Ascending aorta (tissue), 2 donors: ENCODE data around the gene ABLIM2. TPM values are rescaled to one million over a fixed set of nuclear protein-coding genes. Genes with fewer than 3 reads are reported as not detected.

Source experiments
- DNase-seq, 2 donors: peaks; one replicate each; pipeline ENCODE4 v3.0.0-alpha.2; 2019; ENCODE audit warnings: low spot score in 2 of 2
- H3K27ac ChIP-seq, 2 donors: fragments of 200-600 bp; sonication (generic); one replicate each; pipeline ENCODE4 v1.5.1; 2016 to 2017; ENCODE audit warnings: mild to moderate bottlenecking in 1 of 2
- H3K27me3 ChIP-seq: fragments of 200-600 bp; sonication (generic); one replicate; pipeline ENCODE4 v1.5.1; 2017
- H3K36me3 ChIP-seq, 2 donors: fragments of 200-600 bp; sonication (generic); one replicate each; pipeline ENCODE4 v1.5.1; 2016
- H3K4me1 ChIP-seq, 2 donors: fragments of 200-600 bp; sonication (generic); one replicate each; pipeline ENCODE4 v1.5.1; 2016 to 2017; ENCODE audit warnings: mild to moderate bottlenecking in 1 of 2
- H3K4me3 ChIP-seq, 2 donors: fragments of 200-600 bp; sonication (generic); one replicate each; pipeline ENCODE4 v1.5.1; 2016 to 2017; ENCODE audit warnings: mild to moderate bottlenecking in 1 of 2
- H3K9me3 ChIP-seq, 2 donors: fragments of 200-600 bp; sonication (generic); one replicate each; pipeline ENCODE4 v1.5.1; 2016
- intact Hi-C: fragments of 100-400 bp; cut with DNase I; formaldehyde crosslinking; loops from one replicate; pipeline ENCODE4 v1.15.1; 2023
- total RNA-seq: library from RNA; depleted of rRNA; stranded (reverse); fragments of >200 nt; gene quantifications from one replicate; pipeline ENCODE4 v1.1.0, GENCODE V29; 2016
- TF ChIP-seq, protein P1 (sequence below), 3 experiments: fragments of 200-600 bp in 2 of 3; fragments of 450-650 bp in 1 of 3; sonication (generic) in 2 of 3; IDR thresholded peaks; one replicate each; pipeline ENCODE4 v1.5.1; 2016 to 2019; ENCODE audit warnings: antibody characterized with exemption in 3 of 3, mild to moderate bottlenecking in 1 of 3, moderate library complexity in 1 of 3

Gene ABLIM2
- total RNA-seq, 1 donor from 2014 or later = 30.8 TPM

GRCh38 chr4:8180310-8181093 lies 21.9 kb upstream of the ABLIM2 start:
- Histone ChIP-seq H3K27me3 (no peaks in the 10 kb centered on the region), H3K9me3 (no peaks in the 10 kb centered on the region), H3K27ac (no peak overlapping the region), H3K4me1 (no peaks in the 10 kb centered on the region), H3K4me3 (no peak overlapping the region), H3K36me3 (no peaks in the 10 kb centered on the region)
- intact Hi-C loops = no loop called here
- no peak for DNase-seq
- TF ChIP-seq, protein P1, sequence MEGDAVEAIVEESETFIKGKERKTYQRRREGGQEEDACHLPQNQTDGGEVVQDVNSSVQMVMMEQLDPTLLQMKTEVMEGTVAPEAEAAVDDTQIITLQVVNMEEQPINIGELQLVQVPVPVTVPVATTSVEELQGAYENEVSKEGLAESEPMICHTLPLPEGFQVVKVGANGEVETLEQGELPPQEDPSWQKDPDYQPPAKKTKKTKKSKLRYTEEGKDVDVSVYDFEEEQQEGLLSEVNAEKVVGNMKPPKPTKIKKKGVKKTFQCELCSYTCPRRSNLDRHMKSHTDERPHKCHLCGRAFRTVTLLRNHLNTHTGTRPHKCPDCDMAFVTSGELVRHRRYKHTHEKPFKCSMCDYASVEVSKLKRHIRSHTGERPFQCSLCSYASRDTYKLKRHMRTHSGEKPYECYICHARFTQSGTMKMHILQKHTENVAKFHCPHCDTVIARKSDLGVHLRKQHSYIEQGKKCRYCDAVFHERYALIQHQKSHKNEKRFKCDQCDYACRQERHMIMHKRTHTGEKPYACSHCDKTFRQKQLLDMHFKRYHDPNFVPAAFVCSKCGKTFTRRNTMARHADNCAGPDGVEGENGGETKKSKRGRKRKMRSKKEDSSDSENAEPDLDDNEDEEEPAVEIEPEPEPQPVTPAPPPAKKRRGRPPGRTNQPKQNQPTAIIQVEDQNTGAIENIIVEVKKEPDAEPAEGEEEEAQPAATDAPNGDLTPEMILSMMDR (IDR thresholded peaks at IDR 0.05) = no peak

DNA sequence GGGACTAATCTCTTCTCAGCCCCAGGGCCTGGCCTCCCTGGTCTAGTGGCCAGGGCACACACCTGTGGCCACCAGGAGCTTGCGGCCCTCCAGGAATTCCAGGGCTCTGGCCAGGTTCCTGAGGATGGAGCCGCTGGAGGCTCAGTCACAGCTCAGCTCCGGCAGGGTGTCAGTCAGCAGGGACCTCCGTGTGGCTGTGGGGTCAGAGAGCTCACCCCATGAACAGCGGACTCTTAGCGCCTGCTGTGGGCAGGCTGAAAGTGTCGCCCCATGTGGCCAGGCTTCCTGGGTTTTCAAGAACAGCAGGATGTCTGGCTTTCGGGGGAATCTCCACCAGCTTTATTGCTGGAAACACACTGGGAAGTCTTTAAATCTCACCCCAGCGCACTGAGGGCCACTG lies 21.2 kb upstream of the ABLIM2 start:
- Histone ChIP-seq H3K27ac (no peak overlapping the region), H3K9me3 (no peaks in the 10 kb centered on the region), H3K4me3 (no peak overlapping the region), H3K36me3 (no peaks in the 10 kb centered on the region), H3K27me3 (no peaks in the 10 kb centered on the region), H3K4me1 (no peaks in the 10 kb centered on the region)
- TF ChIP-seq, protein P1 (IDR thresholded peaks at IDR 0.05) = no peak
- DNase-seq = no peak
- intact Hi-C loops = no loop called here

DNA sequence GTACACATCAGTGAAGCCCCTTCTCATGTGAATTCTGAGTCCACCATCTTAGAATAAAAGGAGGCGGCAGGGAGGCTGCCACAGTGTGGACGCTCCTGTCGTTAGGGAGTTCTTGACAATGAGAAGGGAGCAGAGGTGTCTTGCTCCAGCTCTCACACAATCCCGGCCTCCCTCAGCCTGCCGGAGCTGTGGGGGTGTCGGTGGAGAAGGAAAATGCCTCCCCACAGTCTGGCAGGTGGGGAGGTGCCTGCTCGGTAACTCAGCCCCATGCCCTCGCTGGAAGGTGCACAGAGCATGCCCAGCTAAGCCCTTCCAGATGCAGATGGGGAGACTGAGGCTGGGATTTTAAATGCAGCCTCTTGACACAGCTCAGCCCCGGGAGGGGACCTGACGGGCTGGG lies 20.5 kb upstream of the ABLIM2 start:
- Histone ChIP-seq H3K9me3 (no peaks in the 10 kb centered on the region), H3K4me1 (no peaks in the 10 kb centered on the region), H3K27ac (no peak overlapping the region), H3K4me3 (no peak overlapping the region), H3K36me3 (no peaks in the 10 kb centered on the region), H3K27me3 (no peaks in the 10 kb centered on the region)
- no peak for DNase-seq
- intact Hi-C loops = no loop called here
- TF ChIP-seq, protein P1 (IDR thresholded peaks at IDR 0.05) = no peak

GRCh38 chr4:8177956-8178355 lies 19.3 kb upstream of the ABLIM2 start:
- H3K27me3 ChIP-seq = no peaks in the 10 kb centered on the region
- no peak for DNase-seq
- no peaks in the 10 kb centered on the region for H3K4me1 ChIP-seq
- no peak overlapping the region for H3K27ac ChIP-seq
- TF ChIP-seq, protein P1 (IDR thresholded peaks at IDR 0.05) = no peak
- no peaks in the 10 kb centered on the region for H3K9me3 ChIP-seq
- H3K4me3 ChIP-seq = no peak overlapping the region
- intact Hi-C loops = no loop called here
- H3K36me3 ChIP-seq = no peaks in the 10 kb centered on the region

- intact Hi-C loops = no loop called here
- H3K36me3 ChIP-seq = no peaks in the 10 kb centered on the region
- no peak for DNase-seq
These were observed 18.9 kb upstream of the ABLIM2 start for GRCh38 chr4:8177552-8177951.

More at GRCh38 chr4:8177552-8177951, 18.9 kb upstream of the ABLIM2 start:
- TF ChIP-seq, protein P1 (IDR thresholded peaks at IDR 0.05) = no peak
- H3K4me1 ChIP-seq = no peaks in the 10 kb centered on the region
- H3K27ac ChIP-seq = no peak overlapping the region
- no peaks in the 10 kb centered on the region for H3K9me3 ChIP-seq
- H3K27me3 ChIP-seq = no peaks in the 10 kb centered on the region
- no peak overlapping the region for H3K4me3 ChIP-seq
